Stimulated activated effector memory CD8-positive, alpha-beta T cell treated with anti-CD3 and anti-CD28 coated beads, Interleukin-12 subunit alpha, Interleukin-12 subunit beta, amount 100 ng/mL, for 72 hours (primary cell): Measurements from ENCODE around the gene ZGRF1.
"Not testable (repeated sequence)": the region's sequence is repeated elsewhere in the genome, so short reads cannot be mapped to it uniquely, and the experiment has no call there.

Experiments used
- ATAC-seq: fragments of 150-1000 bp; cut with Tn5 transposase; 2 replicates; pipeline ENCODE4 v1.10.0; 2021
- DNase-seq, 2 donors: peaks; one replicate each; pipeline ENCODE4 v3.0.0; 2021 to 2022; ENCODE audit warnings: low spot score in 2 of 2
- H3K27ac Mint-ChIP-seq: one replicate; pipeline ENCODE4 v1.8.0; 2022; ENCODE audit warnings: mild to moderate bottlenecking, mixed read lengths
- H3K36me3 Mint-ChIP-seq: one replicate; pipeline ENCODE4 v1.8.0; 2022; ENCODE audit warnings: mild to moderate bottlenecking, mixed read lengths
- H3K4me1 Mint-ChIP-seq: one replicate; pipeline ENCODE4 v1.8.0; 2022; ENCODE audit warnings: mixed read lengths
- H3K4me3 Mint-ChIP-seq: one replicate; pipeline ENCODE4 v1.8.0; 2022; ENCODE audit warnings: mild to moderate bottlenecking, mixed read lengths
- H3K9me3 Mint-ChIP-seq: one replicate; pipeline ENCODE4 v1.8.0; 2022; ENCODE audit warnings: mixed read lengths

The ZGRF1 gene

GRCh38 chr4:112648263-112649054 lies 11.8 kb upstream of the ZGRF1 start:
- no peak overlapping the region for H3K4me3 Mint-ChIP-seq
- ATAC-seq (no peak), DNase-seq (no peak)
- no peak overlapping the region for H3K27ac Mint-ChIP-seq
- H3K9me3 Mint-ChIP-seq: no peaks in the 10 kb centered on the region
- H3K4me1 Mint-ChIP-seq: peaks cover 2% of the 10 kb centered on the region
- H3K36me3 Mint-ChIP-seq: peaks cover 100% of the 10 kb centered on the region

- H3K4me3 Mint-ChIP-seq: no peak overlapping the region
- no peak for DNase-seq
- H3K9me3 Mint-ChIP-seq: no peaks in the 10 kb centered on the region
- peaks cover 9% of the 10 kb centered on the region for H3K4me1 Mint-ChIP-seq
- ATAC-seq: no peak
- no peak overlapping the region for H3K27ac Mint-ChIP-seq
- peaks cover 100% of the 10 kb centered on the region for H3K36me3 Mint-ChIP-seq
Measured at GRCh38 chr4:112647785-112648184, 11.1 kb upstream of the ZGRF1 start.

DNA sequence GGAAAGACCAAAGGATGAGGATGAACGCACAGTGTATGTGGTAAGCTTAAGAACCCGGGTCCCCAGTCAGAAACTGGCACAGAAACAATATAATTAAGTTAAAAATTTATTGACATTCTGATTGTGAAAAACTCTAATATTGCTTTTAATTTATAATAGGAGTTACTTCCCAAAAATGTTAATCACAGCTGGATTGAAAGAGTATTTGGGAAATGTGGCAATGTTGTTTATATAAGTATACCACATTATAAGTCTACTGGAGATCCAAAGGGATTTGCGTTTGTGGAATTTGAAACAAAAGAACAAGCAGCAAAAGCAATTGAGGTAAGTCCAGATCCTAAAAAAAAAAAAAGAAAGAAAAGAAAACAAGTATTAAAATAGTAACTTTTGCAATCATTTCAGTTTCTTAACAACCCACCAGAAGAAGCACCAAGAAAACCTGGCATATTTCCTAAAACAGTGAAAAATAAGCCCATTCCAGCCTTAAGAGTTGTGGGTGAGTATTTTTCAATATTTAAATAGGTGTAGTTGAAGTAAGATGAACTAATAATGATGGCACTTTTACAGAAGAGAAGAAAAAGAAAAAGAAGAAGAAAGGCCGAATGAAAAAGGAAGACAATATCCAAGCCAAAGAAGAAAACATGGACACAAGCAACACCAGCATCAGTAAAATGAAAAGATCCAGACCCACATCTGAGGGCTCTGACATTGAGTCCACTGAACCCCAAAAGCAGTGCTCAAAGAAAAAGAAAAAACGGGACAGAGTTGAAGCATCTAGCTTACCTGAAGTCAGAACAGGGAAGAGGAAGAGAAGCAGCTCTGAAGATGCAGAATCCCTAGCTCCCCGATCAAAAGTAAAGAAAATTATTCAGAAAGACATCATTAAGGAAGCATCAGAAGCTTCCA lies 10.2 kb upstream of the ZGRF1 start:
- Mint-ChIP-seq H3K27ac (no peak overlapping the region), H3K9me3 (no peaks in the 10 kb centered on the region), H3K36me3 (peaks cover 94% of the 10 kb centered on the region), H3K4me1 (peaks cover 12% of the 10 kb centered on the region), H3K4me3 (no peak overlapping the region)
- no peak for ATAC-seq
- DNase-seq: no peak

- no peak for ATAC-seq
- peaks cover 24% of the 10 kb centered on the region for H3K4me1 Mint-ChIP-seq
- DNase-seq: no peak
- H3K36me3 Mint-ChIP-seq: peaks cover 89% of the 10 kb centered on the region
- no peaks in the 10 kb centered on the region for H3K9me3 Mint-ChIP-seq
- H3K27ac Mint-ChIP-seq: no peak overlapping the region
- H3K4me3 Mint-ChIP-seq: no peak overlapping the region
Measured at GRCh38 chr4:112645541-112646329, 9.0 kb upstream of the ZGRF1 start.

GRCh38 chr4:112644595-112645535 lies 8.2 kb upstream of the ZGRF1 start:
- H3K4me3 Mint-ChIP-seq, H3K9me3 Mint-ChIP-seq, H3K27ac Mint-ChIP-seq, ATAC-seq, DNase-seq: not testable (repeated sequence)
- H3K36me3 Mint-ChIP-seq: peaks cover 80% of the 10 kb centered on the region
- peaks cover 28% of the 10 kb centered on the region for H3K4me1 Mint-ChIP-seq

DNA sequence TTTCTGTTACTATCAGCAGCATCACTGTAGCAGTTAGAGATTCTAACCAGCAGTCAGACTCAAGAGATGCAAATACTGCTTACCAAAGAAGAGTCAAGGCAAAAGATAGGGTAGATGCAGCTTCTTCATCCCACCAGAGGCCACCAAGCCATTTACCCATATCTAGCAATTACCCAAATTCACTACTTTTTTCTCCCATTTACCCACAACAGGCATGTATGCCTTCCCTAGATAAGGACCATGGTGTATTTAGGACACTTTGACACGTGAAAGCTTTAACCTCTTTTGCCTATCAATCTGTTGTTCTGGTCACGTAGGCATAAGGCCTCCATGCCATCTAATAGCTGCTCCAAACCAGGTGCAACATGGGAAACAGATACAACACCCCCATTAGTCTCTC lies 5.8 kb upstream of the ZGRF1 start:
- no peak overlapping the region for H3K4me3 Mint-ChIP-seq
- no peak for ATAC-seq
- H3K9me3 Mint-ChIP-seq: no peaks in the 10 kb centered on the region
- peaks cover 28% of the 10 kb centered on the region for H3K4me1 Mint-ChIP-seq
- H3K36me3 Mint-ChIP-seq: peaks cover 57% of the 10 kb centered on the region
- DNase-seq: no peak
- peak overlapping the region; percentile 13 for H3K27ac Mint-ChIP-seq

DNA sequence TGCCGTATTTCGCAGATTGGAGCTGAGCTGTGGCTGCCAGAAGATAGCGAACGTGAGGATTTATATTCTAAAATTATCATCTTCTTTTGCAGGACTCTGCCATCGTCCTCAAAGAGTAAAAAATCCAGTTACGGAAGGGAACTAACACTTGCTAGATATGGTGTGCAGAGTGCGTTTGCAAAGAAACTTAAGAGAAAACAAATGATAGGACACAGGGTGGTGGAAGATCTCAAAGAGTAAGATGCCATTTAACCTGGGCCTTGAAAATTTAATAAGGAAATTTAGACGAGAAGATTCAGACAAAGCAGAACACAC lies 800 bp upstream of the ZGRF1 start:
- Mint-ChIP-seq H3K27ac (no peak overlapping the region), H3K36me3 (peaks cover 9% of the 10 kb centered on the region), H3K9me3 (no peaks in the 10 kb centered on the region), H3K4me1 (peaks cover 18% of the 10 kb centered on the region), H3K4me3 (no peak overlapping the region)
- no peak for DNase-seq
- no peak for ATAC-seq

GRCh38 chr4:112633477-112634235 lies 3.1 kb downstream of the ZGRF1 start:
- Mint-ChIP-seq H3K4me1 (no peaks in the 10 kb centered on the region), H3K36me3 (peaks cover 38% of the 10 kb centered on the region), H3K9me3 (no peaks in the 10 kb centered on the region), H3K27ac (no peak overlapping the region), H3K4me3 (no peak overlapping the region)
- ATAC-seq (no peak), DNase-seq (no peak)

- no peak overlapping the region for H3K27ac Mint-ChIP-seq
- ATAC-seq (no peak), DNase-seq (no peak)
- H3K4me3 Mint-ChIP-seq: no peak overlapping the region
- H3K4me1 Mint-ChIP-seq: no peaks in the 10 kb centered on the region
- no peaks in the 10 kb centered on the region for H3K9me3 Mint-ChIP-seq
- peaks cover 60% of the 10 kb centered on the region for H3K36me3 Mint-ChIP-seq
Measured at GRCh38 chr4:112626228-112626627, 10.5 kb downstream of the ZGRF1 start.

DNA sequence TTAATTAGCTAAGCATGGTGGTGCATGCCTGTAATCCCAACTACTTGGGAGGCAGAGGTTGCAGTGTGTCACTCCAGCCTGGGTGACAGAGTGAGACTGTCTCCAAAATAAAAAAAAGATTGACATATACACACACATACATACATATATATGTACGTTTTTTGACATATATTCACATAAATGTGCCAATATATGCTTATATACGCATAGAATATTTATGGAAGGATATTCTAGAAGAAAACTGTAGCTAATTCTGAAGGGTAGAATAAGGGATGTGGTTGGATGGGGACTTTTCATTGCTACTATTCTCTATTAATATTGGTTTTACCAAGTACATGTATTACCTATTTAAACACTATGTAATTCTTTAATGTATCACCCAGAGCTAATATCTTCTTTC lies 19.7 kb downstream of the ZGRF1 start:
- Mint-ChIP-seq H3K9me3 (no peaks in the 10 kb centered on the region), H3K27ac (no peak overlapping the region), H3K36me3 (peaks cover 34% of the 10 kb centered on the region), H3K4me1 (no peaks in the 10 kb centered on the region), H3K4me3 (no peak overlapping the region)
- no peak for DNase-seq
- no peak for ATAC-seq

- H3K9me3 Mint-ChIP-seq, DNase-seq, H3K4me3 Mint-ChIP-seq, H3K27ac Mint-ChIP-seq, ATAC-seq, H3K4me1 Mint-ChIP-seq: not testable (repeated sequence)
- H3K36me3 Mint-ChIP-seq: peaks cover 21% of the 10 kb centered on the region
Measured at GRCh38 chr4:112612814-112613213, 23.9 kb downstream of the ZGRF1 start.

DNA sequence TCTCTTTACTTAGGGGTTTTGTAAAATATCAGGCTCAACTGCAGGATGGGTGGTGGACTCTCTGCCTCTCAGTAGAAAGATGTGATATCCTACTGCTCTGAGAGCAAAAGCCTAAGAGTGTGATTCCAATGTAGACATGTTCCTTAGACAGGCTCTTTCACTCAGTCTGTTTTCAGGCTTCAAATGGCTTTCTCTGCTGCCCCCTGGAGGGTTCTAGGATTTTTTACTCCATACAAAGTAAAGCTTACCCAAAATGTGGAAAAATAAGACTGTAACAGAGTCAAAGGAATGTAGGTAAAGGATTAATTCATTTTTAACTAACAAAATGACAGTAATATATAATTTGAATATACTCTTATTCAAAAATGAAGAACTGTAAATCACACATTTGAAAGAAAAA lies 32.1 kb downstream of the ZGRF1 start:
- peak; percentile 37 for ATAC-seq
- Mint-ChIP-seq H3K9me3 (no peaks in the 10 kb centered on the region), H3K36me3 (peaks cover 44% of the 10 kb centered on the region), H3K4me1 (no peaks in the 10 kb centered on the region), H3K4me3 (no peak overlapping the region), H3K27ac (no peak overlapping the region)
- peak in 1 of 2 donors; percentile 2 for DNase-seq

GRCh38 chr4:112594993-112595392 lies 41.7 kb downstream of the ZGRF1 start:
- no peak overlapping the region for H3K27ac Mint-ChIP-seq
- ATAC-seq: no peak
- H3K4me1 Mint-ChIP-seq: no peaks in the 10 kb centered on the region
- H3K9me3 Mint-ChIP-seq: peaks cover 7% of the 10 kb centered on the region
- peaks cover 5% of the 10 kb centered on the region for H3K36me3 Mint-ChIP-seq
- no peak for DNase-seq
- H3K4me3 Mint-ChIP-seq: no peak overlapping the region
